Inflammatory macrophage (primary cell): Measurements from ENCODE around the gene ETS1.

Experiments used
- DNase-seq, 2 donors: peaks; one replicate each; pipeline ENCODE4 v3.0.0-alpha.2; 2020 to 2022
- total RNA-seq, 18 experiments: gene quantifications; one replicate each; lab custom pipeline; 2026; ENCODE audit warnings: mixed read lengths in 6 of 18, inconsistent platforms in 2 of 18; lab: John Stamatoyannopoulos, UW

The ETS1 gene
- total RNA-seq = 2.3 to 13.9 (median 7.1) reads per million in 18 experiments

- DNase-seq = no peak
Observed at GRCh38 chr11:128587415-128587814, at the start of gene ETS1. Gene ETS1, minus strand, starts transcription at chr11:128587558. Its CDS starts 14,428 bp downstream, at chr11:128573130.

GRCh38 chr11:128634395-128634794, 47.0 kb upstream of the ETS1 start:
- no peak for DNase-seq

- no peak for DNase-seq
Observed at GRCh38 chr11:128633384-128633965, 46.1 kb upstream of the ETS1 start.

GRCh38 chr11:128632141-128632791, 44.9 kb upstream of the ETS1 start:
- peak in 1 of 2 donors; percentile 22 for DNase-seq

GRCh38 chr11:128630367-128631230, 43.2 kb upstream of the ETS1 start:
- peak; percentile 91 to 92 for DNase-seq

- no peak for DNase-seq
Observed at GRCh38 chr11:128629516-128630106, 42.3 kb upstream of the ETS1 start.

GRCh38 chr11:128628686-128629085, 41.3 kb upstream of the ETS1 start:
- no peak for DNase-seq

- DNase-seq = no peak
Observed at GRCh38 chr11:128628325-128628673, 40.9 kb upstream of the ETS1 start.

GRCh38 chr11:128627666-128628324, 40.4 kb upstream of the ETS1 start:
- no peak for DNase-seq

- DNase-seq = no peak
Observed at GRCh38 chr11:128626913-128627665, 39.7 kb upstream of the ETS1 start.

GRCh38 chr11:128625746-128626145, 38.4 kb upstream of the ETS1 start:
- DNase-seq = no peak

GRCh38 chr11:128625326-128625725, 38.0 kb upstream of the ETS1 start:
- DNase-seq = peak; percentile 33 to 50

GRCh38 chr11:128624269-128625175, 37.2 kb upstream of the ETS1 start:
- DNase-seq = peak in 1 of 2 donors; percentile 15

- DNase-seq = no peak
Observed at GRCh38 chr11:128623091-128623490, 35.7 kb upstream of the ETS1 start.

GRCh38 chr11:128621601-128622501, 34.5 kb upstream of the ETS1 start:
- peak in 1 of 2 donors; percentile 52 for DNase-seq

- DNase-seq = no peak
Observed at GRCh38 chr11:128620309-128621100, 33.1 kb upstream of the ETS1 start.

- DNase-seq = no peak
Observed at GRCh38 chr11:128619540-128620308, 32.4 kb upstream of the ETS1 start.

- DNase-seq = no peak
Observed at GRCh38 chr11:128619007-128619406, 31.6 kb upstream of the ETS1 start.
